IPS-NIHi7 (cell line): ENCODE data around the gene MBIP.

Experiments used
- DNase-seq: peaks from one replicate; pipeline ENCODE4 v3.0.0; 2012; ENCODE audit warnings: mixed read lengths; ENCODE audit errors: extremely low spot score

Gene MBIP

GRCh38 chr14:36313206-36313605 lies 7.2 kb downstream of the MBIP start:
- DNase-seq, result no peak

- DNase-seq, result no peak
Observed at GRCh38 chr14:36306836-36307235, 13.6 kb downstream of the MBIP start.

GRCh38 chr14:36304895-36305294 lies 15.5 kb downstream of the MBIP start:
- no peak for DNase-seq

GRCh38 chr14:36303960-36304359 lies 16.5 kb downstream of the MBIP start:
- no peak for DNase-seq

- DNase-seq, result no peak
Observed at GRCh38 chr14:36302823-36303222, 17.6 kb downstream of the MBIP start.

GRCh38 chr14:36301159-36301558 lies 19.3 kb downstream of the MBIP start:
- DNase-seq, result no peak

GRCh38 chr14:36300337-36300736 lies 20.1 kb downstream of the MBIP start:
- DNase-seq, result no peak

GRCh38 chr14:36295642-36296627 lies 24.5 kb downstream of the MBIP start:
- no peak for DNase-seq

- DNase-seq, result no peak
Observed at GRCh38 chr14:36294543-36294942, 25.9 kb downstream of the MBIP start.

GRCh38 chr14:36293824-36294223 lies 26.6 kb downstream of the MBIP start:
- no peak for DNase-seq

GRCh38 chr14:36289954-36290353 lies 30.5 kb downstream of the MBIP start:
- DNase-seq, result no peak

GRCh38 chr14:36288496-36288895 lies 31.9 kb downstream of the MBIP start:
- no peak for DNase-seq

GRCh38 chr14:36284971-36285595 lies 35.4 kb downstream of the MBIP start:
- no peak for DNase-seq

- no peak for DNase-seq
Observed at GRCh38 chr14:36281309-36281708, 39.1 kb downstream of the MBIP start.

GRCh38 chr14:36279306-36280190 lies 40.9 kb downstream of the MBIP start:
- no peak for DNase-seq

- no peak for DNase-seq
Observed at GRCh38 chr14:36275741-36276140, 44.7 kb downstream of the MBIP start.

GRCh38 chr14:36271939-36272907 lies 48.2 kb downstream of the MBIP start:
- no peak for DNase-seq

GRCh38 chr14:36271222-36271621 lies 49.2 kb downstream of the MBIP start:
- DNase-seq, result no peak

- DNase-seq, result no peak
Observed at GRCh38 chr14:36270191-36270590, 50.2 kb downstream of the MBIP start.

- DNase-seq, result no peak
Observed at GRCh38 chr14:36268121-36268520, 52.3 kb downstream of the MBIP start.

GRCh38 chr14:36264595-36264994 lies 55.8 kb downstream of the MBIP start:
- no peak for DNase-seq
